ENCODE data around the gene PURB.
"Not testable (repeated sequence)": the region's sequence is repeated elsewhere in the genome, so short reads cannot be mapped to it uniquely, and the experiment has no call there.

PURB gene

GRCh38 chr7:44885394-44886317, at the start of gene PURB:
Gene PURB (minus strand): TSS chr7:44885530. CDS start chr7:44885348, 182 bp downstream.
- DNase-seq (ENCODE audit: insufficient read length, low spot score): peak; percentile 90
- peak; percentile 92 for FAIRE-seq

- no peak for FAIRE-seq
- DNase-seq (ENCODE audit: insufficient read length, low spot score): no peak
Measured at GRCh38 chr7:44935016-44935415, 49.7 kb upstream of the PURB start.

- DNase-seq (ENCODE audit: insufficient read length, low spot score); FAIRE-seq: not testable (repeated sequence)
Measured at GRCh38 chr7:44934510-44934909, 49.2 kb upstream of the PURB start.

GRCh38 chr7:44930921-44931320, 45.6 kb upstream of the PURB start:
- FAIRE-seq (no peak), DNase-seq (ENCODE audit: insufficient read length, low spot score) (no peak)

- DNase-seq (ENCODE audit: insufficient read length, low spot score) (no peak), FAIRE-seq (no peak)
Measured at GRCh38 chr7:44922351-44922694, 37.0 kb upstream of the PURB start.

GRCh38 chr7:44921607-44922350, 36.4 kb upstream of the PURB start:
- peak; percentile 82 for FAIRE-seq

GRCh38 chr7:44920119-44920518, 34.8 kb upstream of the PURB start:
- DNase-seq (ENCODE audit: insufficient read length, low spot score): no peak
- no peak for FAIRE-seq

More at GRCh38 chr7:44921607-44922350, 36.4 kb upstream of the PURB start:
- peak; percentile 78 for DNase-seq (ENCODE audit: insufficient read length, low spot score)

- FAIRE-seq (no peak), DNase-seq (ENCODE audit: insufficient read length, low spot score) (no peak)
Measured at GRCh38 chr7:44918029-44918428, 32.7 kb upstream of the PURB start.

GRCh38 chr7:44917465-44917864, 32.1 kb upstream of the PURB start:
- FAIRE-seq (no peak), DNase-seq (ENCODE audit: insufficient read length, low spot score) (no peak)

GRCh38 chr7:44914992-44915607, 29.8 kb upstream of the PURB start:
- DNase-seq (ENCODE audit: insufficient read length, low spot score) (peak; percentile 35), FAIRE-seq (no peak)

- no peak for DNase-seq (ENCODE audit: insufficient read length, low spot score)
- FAIRE-seq: no peak
Measured at GRCh38 chr7:44912775-44913347, 27.5 kb upstream of the PURB start.

GRCh38 chr7:44911911-44912310, 26.6 kb upstream of the PURB start:
- no peak for FAIRE-seq
- no peak for DNase-seq (ENCODE audit: insufficient read length, low spot score)

- DNase-seq (ENCODE audit: insufficient read length, low spot score): no peak
- FAIRE-seq: no peak
Measured at GRCh38 chr7:44909596-44910389, 24.5 kb upstream of the PURB start.

- no peak for DNase-seq (ENCODE audit: insufficient read length, low spot score)
- FAIRE-seq: no peak
Measured at GRCh38 chr7:44906965-44907364, 21.6 kb upstream of the PURB start.

- FAIRE-seq: no peak
- DNase-seq (ENCODE audit: insufficient read length, low spot score): no peak
Measured at GRCh38 chr7:44905002-44905635, 19.8 kb upstream of the PURB start.

GRCh38 chr7:44899443-44899842, 14.1 kb upstream of the PURB start:
- DNase-seq (ENCODE audit: insufficient read length, low spot score) (no peak), FAIRE-seq (no peak)

- FAIRE-seq: no peak
Measured at GRCh38 chr7:44898039-44898438, 12.7 kb upstream of the PURB start.

GRCh38 chr7:44897309-44897708, 12.0 kb upstream of the PURB start:
- FAIRE-seq (no peak), DNase-seq (ENCODE audit: insufficient read length, low spot score) (no peak)

More at GRCh38 chr7:44898039-44898438, 12.7 kb upstream of the PURB start:
- DNase-seq (ENCODE audit: insufficient read length, low spot score): no peak

- FAIRE-seq: no peak
Measured at GRCh38 chr7:44894888-44895580, 9.7 kb upstream of the PURB start.

More at GRCh38 chr7:44894888-44895580, 9.7 kb upstream of the PURB start:
- no peak for DNase-seq (ENCODE audit: insufficient read length, low spot score)

Data from GM19239 (cell line).